GM21723 (cell line): Measurements from ENCODE around the gene ZNF837.
A peak's percentile ranks its signal among the peaks of the same experiment; 100 is the strongest.

ENCODE experiments used
- ATAC-seq: cut with Tn5 transposase; IDR thresholded peaks from one replicate; pipeline ENCODE4 v1.9.1; 2021; ENCODE audit warnings: mild to moderate bottlenecking, moderate library complexity; ENCODE audit not compliant: unreplicated experiment

Gene ZNF837

GRCh38 chr19:58372311-58373133, 8.3 kb downstream of the ZNF837 start:
- ATAC-seq, result no peak

GRCh38 chr19:58368561-58369360, 12.1 kb downstream of the ZNF837 start:
- no peak for ATAC-seq

GRCh38 chr19:58367698-58368454, 13.0 kb downstream of the ZNF837 start:
- no peak for ATAC-seq

- no peak for ATAC-seq
These were observed 14.0 kb downstream of the ZNF837 start for GRCh38 chr19:58366585-58367430.

GRCh38 chr19:58364146-58364545, 16.7 kb downstream of the ZNF837 start:
- no peak for ATAC-seq

- peak; percentile 85 for ATAC-seq
These were observed 18.4 kb downstream of the ZNF837 start, which contains the start of gene ZNF497 for GRCh38 chr19:58362272-58362994. TSS of gene ZNF497 (minus strand) at chr19:58362751. CDS start at chr19:58357635, 5,116 bp downstream.

GRCh38 chr19:58361900-58362271, 18.9 kb downstream of the ZNF837 start:
- ATAC-seq, result peak; percentile 31

GRCh38 chr19:58357481-58358145, 23.2 kb downstream of the ZNF837 start:
- no peak for ATAC-seq

- ATAC-seq, result no peak
These were observed 23.9 kb downstream of the ZNF837 start for GRCh38 chr19:58356766-58357480.

GRCh38 chr19:58355908-58356765, 24.7 kb downstream of the ZNF837 start:
- no peak for ATAC-seq

- no peak for ATAC-seq
These were observed 25.5 kb downstream of the ZNF837 start for GRCh38 chr19:58355215-58355796.

- no peak for ATAC-seq
These were observed 26.3 kb downstream of the ZNF837 start for GRCh38 chr19:58354478-58355030.

GRCh38 chr19:58353717-58354477, 26.9 kb downstream of the ZNF837 start:
- no peak for ATAC-seq

GRCh38 chr19:58352760-58353671, 27.8 kb downstream of the ZNF837 start, which contains the start of gene A1BG:
TSS of gene A1BG (minus strand) at chr19:58353492. CDS start at chr19:58353437, 55 bp downstream.
- no peak for ATAC-seq
